DOHH2 (cell line): ENCODE data around the gene CAMKK1.

Source experiments
- H3F3A ChIP-seq: fragments of 200-600 bp; sonication (generic), shearing (Covaris generic); 2 replicates; pipeline ENCODE4 v1.6.0; 2016; ENCODE audit warnings: antibody characterized with exemption, mild to moderate bottlenecking; ENCODE audit not compliant: control insufficient read depth, insufficient read depth
- H3K27ac ChIP-seq: fragments of 200-600 bp; sonication (generic); 2 replicates; pipeline ENCODE4 v1.5.1; 2014; ENCODE audit warnings: low read depth, mild to moderate bottlenecking, low read length, moderate library complexity
- H3K27me3 ChIP-seq: fragments of 200-600 bp; sonication (generic); 2 replicates; pipeline ENCODE4 v1.6.1; 2014; ENCODE audit warnings: mild to moderate bottlenecking, low read length, mixed read lengths; ENCODE audit not compliant: control insufficient read depth
- H3K36me3 ChIP-seq: fragments of 200-600 bp; sonication (generic); 2 replicates; pipeline ENCODE4 v1.6.1; 2014; ENCODE audit warnings: mild to moderate bottlenecking, low read length, moderate library complexity, mixed read lengths; ENCODE audit not compliant: control insufficient read depth
- H3K4me1 ChIP-seq: fragments of 200-600 bp; sonication (generic); 2 replicates; pipeline ENCODE4 v1.6.1; 2014; ENCODE audit warnings: mild to moderate bottlenecking, low read length, mixed read lengths; ENCODE audit not compliant: control insufficient read depth
- H3K4me2 ChIP-seq: fragments of 200-600 bp; sonication (generic); 2 replicates; pipeline ENCODE4 v1.6.0; 2014; ENCODE audit warnings: mild to moderate bottlenecking, low read length, moderate library complexity
- H3K4me3 ChIP-seq: fragments of 200-600 bp; sonication (generic); 2 replicates; pipeline ENCODE4 v1.5.1; 2014; ENCODE audit warnings: mild to moderate bottlenecking, low read length, mixed read lengths
- H3K79me2 ChIP-seq: fragments of 200-600 bp; sonication (generic); 2 replicates; pipeline ENCODE4 v1.6.1; 2014; ENCODE audit warnings: mild to moderate bottlenecking, low read length, mixed read lengths; ENCODE audit not compliant: control insufficient read depth
- H3K9me2 ChIP-seq: fragments of 200-600 bp; sonication (generic); replicated peaks from 2 replicates; pipeline ENCODE4 v1.6.1; 2014; ENCODE audit warnings: mild to moderate bottlenecking, low read length, mixed read lengths; ENCODE audit not compliant: control insufficient read depth
- H3K9me3 ChIP-seq: fragments of 200-600 bp; sonication (generic); 2 replicates; pipeline ENCODE4 v1.6.1; 2014; ENCODE audit warnings: antibody characterized with exemption, low read length, mixed read lengths; ENCODE audit not compliant: control insufficient read depth, insufficient read depth
- H4K20me1 ChIP-seq: fragments of 200-600 bp; sonication (generic); 2 replicates; pipeline ENCODE4 v1.6.0; 2014; ENCODE audit warnings: low read depth, mild to moderate bottlenecking, antibody characterized with exemption, low read length, moderate library complexity; ENCODE audit not compliant: control insufficient read depth, insufficient read depth
- EZH2phosphoT487 ChIP-seq: fragments of 200-600 bp; sonication (generic); IDR thresholded peaks from 2 replicates; pipeline ENCODE4 v1.6.1; 2017; ENCODE audit warnings: borderline replicate concordance, mild to moderate bottlenecking, antibody characterized with exemption, low read length, moderate library complexity, mixed read lengths
- TF ChIP-seq, protein P1 (sequence below): fragments of 200-600 bp; sonication (generic); IDR thresholded peaks from one replicate; pipeline ENCODE4 v1.5.1; 2014; ENCODE audit warnings: antibody characterized with exemption, mild to moderate bottlenecking, low read depth, low read length; ENCODE audit not compliant: poor library complexity, severe bottlenecking

The CAMKK1 gene

DNA sequence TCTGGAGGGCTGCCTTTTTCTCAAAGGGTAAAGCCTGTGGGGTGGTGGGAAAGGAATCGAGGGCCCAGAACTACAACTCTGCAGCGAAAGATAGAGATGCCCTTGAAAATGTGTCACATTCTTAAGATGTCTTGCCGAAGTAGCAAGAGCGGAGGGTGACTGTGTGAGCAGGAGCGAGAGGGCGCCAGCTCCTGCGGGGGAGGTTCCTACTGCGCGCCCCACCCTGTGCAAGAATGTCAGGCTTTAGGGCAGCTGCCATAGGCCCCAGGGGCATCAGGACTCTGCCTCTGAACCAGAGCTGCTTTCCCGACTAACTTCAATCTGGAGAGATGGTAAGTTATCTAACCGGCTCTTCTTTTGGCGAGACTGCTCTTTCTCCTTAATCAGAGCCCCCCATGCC lies 80.1 kb downstream of the CAMKK1 start:
- Histone ChIP-seq H3K4me2 (no peak overlapping the region), H3K4me3 (no peak overlapping the region), H3K27ac (no peak overlapping the region), H3F3A (peaks cover 28% of the 10 kb centered on the region), H4K20me1 (no peaks in the 10 kb centered on the region), H3K4me1 (peaks cover 75% of the 10 kb centered on the region), H3K79me2 (peaks cover 27% of the 10 kb centered on the region), H3K36me3 (peaks cover 81% of the 10 kb centered on the region), H3K27me3 (no peaks in the 10 kb centered on the region), H3K9me3 (no peaks in the 10 kb centered on the region), H3K9me2 (no peaks in the 10 kb centered on the region)
- TF ChIP-seq EZH2phosphoT487: no peak
- TF ChIP-seq, protein P1, sequence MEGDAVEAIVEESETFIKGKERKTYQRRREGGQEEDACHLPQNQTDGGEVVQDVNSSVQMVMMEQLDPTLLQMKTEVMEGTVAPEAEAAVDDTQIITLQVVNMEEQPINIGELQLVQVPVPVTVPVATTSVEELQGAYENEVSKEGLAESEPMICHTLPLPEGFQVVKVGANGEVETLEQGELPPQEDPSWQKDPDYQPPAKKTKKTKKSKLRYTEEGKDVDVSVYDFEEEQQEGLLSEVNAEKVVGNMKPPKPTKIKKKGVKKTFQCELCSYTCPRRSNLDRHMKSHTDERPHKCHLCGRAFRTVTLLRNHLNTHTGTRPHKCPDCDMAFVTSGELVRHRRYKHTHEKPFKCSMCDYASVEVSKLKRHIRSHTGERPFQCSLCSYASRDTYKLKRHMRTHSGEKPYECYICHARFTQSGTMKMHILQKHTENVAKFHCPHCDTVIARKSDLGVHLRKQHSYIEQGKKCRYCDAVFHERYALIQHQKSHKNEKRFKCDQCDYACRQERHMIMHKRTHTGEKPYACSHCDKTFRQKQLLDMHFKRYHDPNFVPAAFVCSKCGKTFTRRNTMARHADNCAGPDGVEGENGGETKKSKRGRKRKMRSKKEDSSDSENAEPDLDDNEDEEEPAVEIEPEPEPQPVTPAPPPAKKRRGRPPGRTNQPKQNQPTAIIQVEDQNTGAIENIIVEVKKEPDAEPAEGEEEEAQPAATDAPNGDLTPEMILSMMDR: no peak

- no peak overlapping the region for H3K27ac ChIP-seq
- H3K9me2 ChIP-seq: no peaks in the 10 kb centered on the region
- H3K4me1 ChIP-seq: peaks cover 73% of the 10 kb centered on the region
- peaks cover 27% of the 10 kb centered on the region for H3K79me2 ChIP-seq
- H3K27me3 ChIP-seq: no peaks in the 10 kb centered on the region
- no peaks in the 10 kb centered on the region for H3K9me3 ChIP-seq
- TF ChIP-seq, protein P1: no peak
- TF ChIP-seq EZH2phosphoT487: no peak
- no peak overlapping the region for H3K4me2 ChIP-seq
- H3F3A ChIP-seq: peaks cover 28% of the 10 kb centered on the region
- H3K36me3 ChIP-seq: peaks cover 78% of the 10 kb centered on the region
- no peak overlapping the region for H3K4me3 ChIP-seq
- no peaks in the 10 kb centered on the region for H4K20me1 ChIP-seq
Measured at GRCh38 chr17:3812284-3812683, 80.6 kb downstream of the CAMKK1 start.
